GM10266 (cell line): Measurements from ENCODE around the gene CNKSR3.

Experiments used
- DNase-seq: peaks from one replicate; pipeline ENCODE4 v3.0.0; 2012; ENCODE audit errors: extremely low spot score
- TF ChIP-seq, protein P1 (sequence below): IDR thresholded peaks from 2 replicates; pipeline ENCODE4 v1.5.1; 2012; ENCODE audit warnings: mild to moderate bottlenecking, low read depth; ENCODE audit not compliant: control insufficient read depth, insufficient read depth; ENCODE audit errors: missing control alignments

Gene CNKSR3

DNA sequence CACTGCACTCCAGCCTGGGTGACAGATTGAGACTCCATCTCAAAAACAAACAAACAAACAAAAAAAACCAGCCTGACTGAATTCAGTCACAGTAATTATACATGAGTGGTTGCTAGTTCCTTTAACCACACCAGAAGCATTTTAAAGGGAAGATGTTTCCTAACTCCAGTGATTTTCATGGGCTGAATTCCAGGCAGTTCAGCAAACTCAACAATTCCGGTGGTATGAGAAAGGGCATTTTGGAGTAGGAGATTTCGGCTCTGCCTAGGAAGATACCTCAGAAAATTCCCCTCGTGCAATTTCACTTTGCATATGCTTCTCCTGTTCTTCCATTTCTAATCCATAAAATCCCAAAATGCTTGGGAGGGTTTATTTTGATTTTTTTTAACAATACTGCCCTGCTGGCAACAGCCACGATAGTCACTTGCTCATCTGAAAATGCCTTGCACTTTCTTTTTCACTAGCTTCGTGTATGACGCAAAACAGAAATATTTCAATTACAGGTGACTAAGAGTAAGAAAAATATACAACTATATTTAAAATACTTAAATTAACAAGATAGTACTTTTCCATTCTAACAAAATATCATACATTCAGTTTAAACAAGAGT lies 105.6 kb downstream of the CNKSR3 start:
- TF ChIP-seq, protein P1, sequence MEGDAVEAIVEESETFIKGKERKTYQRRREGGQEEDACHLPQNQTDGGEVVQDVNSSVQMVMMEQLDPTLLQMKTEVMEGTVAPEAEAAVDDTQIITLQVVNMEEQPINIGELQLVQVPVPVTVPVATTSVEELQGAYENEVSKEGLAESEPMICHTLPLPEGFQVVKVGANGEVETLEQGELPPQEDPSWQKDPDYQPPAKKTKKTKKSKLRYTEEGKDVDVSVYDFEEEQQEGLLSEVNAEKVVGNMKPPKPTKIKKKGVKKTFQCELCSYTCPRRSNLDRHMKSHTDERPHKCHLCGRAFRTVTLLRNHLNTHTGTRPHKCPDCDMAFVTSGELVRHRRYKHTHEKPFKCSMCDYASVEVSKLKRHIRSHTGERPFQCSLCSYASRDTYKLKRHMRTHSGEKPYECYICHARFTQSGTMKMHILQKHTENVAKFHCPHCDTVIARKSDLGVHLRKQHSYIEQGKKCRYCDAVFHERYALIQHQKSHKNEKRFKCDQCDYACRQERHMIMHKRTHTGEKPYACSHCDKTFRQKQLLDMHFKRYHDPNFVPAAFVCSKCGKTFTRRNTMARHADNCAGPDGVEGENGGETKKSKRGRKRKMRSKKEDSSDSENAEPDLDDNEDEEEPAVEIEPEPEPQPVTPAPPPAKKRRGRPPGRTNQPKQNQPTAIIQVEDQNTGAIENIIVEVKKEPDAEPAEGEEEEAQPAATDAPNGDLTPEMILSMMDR = no peak

GRCh38 chr6:154403788-154404187 lies 106.7 kb downstream of the CNKSR3 start:
- DNase-seq = no peak
- TF ChIP-seq, protein P1 = no peak

More for the DNA sequence above, 105.6 kb downstream of the CNKSR3 start:
- no peak for DNase-seq

- DNase-seq = no peak
- TF ChIP-seq, protein P1 = no peak
Measured at GRCh38 chr6:154402081-154402780, 108.3 kb downstream of the CNKSR3 start.

DNA sequence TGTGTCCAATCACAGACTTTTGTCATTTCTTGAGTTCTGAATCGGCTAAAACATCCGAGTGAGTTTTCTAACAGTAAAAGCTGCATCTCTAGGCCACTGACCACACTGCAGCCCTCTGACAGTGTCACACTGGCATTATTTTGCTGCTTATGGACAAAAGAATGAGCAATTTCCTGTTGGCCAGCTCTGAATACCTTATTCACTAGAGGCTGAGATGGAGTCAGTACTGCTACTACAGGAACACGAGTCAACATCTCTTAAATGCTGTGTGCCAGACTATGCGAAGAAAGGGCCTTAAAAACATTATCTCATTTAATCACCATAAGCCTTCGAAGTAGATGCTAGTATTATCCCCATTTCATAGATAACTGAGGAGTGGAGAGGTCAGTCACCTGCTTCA lies 111.4 kb downstream of the CNKSR3 start:
- DNase-seq = no peak
- TF ChIP-seq, protein P1 = no peak

DNA sequence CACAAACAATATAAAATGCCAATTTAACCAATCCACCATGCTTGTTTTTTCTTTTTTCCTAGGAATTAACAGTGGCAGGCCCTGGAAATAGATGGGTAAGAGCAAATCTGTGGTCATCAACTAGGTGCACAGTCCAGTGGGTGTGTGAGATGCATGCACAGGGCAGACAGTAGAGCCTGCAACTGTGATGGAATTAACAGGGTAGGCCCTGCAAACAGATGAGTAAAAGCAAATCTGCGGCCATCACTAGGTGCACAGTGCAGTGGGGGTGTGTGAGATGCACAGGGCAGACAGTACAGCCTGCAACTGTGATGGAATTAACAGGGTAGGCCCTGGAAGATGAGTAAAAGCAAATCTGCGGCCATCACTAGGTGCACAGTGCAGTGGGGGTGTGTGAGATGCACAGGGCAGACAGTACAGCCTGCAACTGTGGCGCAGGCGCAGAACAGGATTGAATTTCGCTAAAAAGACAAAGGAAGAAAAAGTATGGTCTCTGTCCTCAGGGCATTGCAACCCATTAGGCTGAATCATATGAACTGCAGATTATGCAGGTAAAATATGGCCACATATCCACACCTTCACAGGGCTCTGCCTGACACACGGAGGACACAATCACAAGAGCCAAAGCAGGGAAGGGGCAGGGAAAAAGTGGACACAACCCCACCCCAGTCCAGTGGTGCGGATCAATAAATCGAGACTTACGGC lies 112.8 kb downstream of the CNKSR3 start:
- TF ChIP-seq, protein P1 = no peak
- no peak for DNase-seq

- TF ChIP-seq, protein P1 = no peak
- DNase-seq = no peak
Measured at GRCh38 chr6:154395878-154396277, 114.6 kb downstream of the CNKSR3 start.

GRCh38 chr6:154395316-154395715 lies 115.2 kb downstream of the CNKSR3 start:
- no peak for DNase-seq
- TF ChIP-seq, protein P1 = no peak
